Bronchial epithelial cell (primary cell): Measurements from ENCODE around the gene PPP1R13B. TPM values are rescaled to one million over a fixed set of nuclear protein-coding genes. Genes with fewer than 3 reads are reported as not detected.

Experiments used
- DNase-seq: peaks from one replicate; pipeline ENCODE4 v3.0.0-alpha.2; 2010; ENCODE audit warnings: low read depth
- FAIRE-seq: peaks from 2 replicates; lab custom pipeline; 2011; peaks lifted over from hg19 to GRCh38; lab: Jason Lieb, UNC
- H3K27me3 ChIP-seq: 2 replicates; pipeline ENCODE4 v1.5.1; 2011; ENCODE audit warnings: low read length; ENCODE audit not compliant: control insufficient read depth, insufficient read depth
- H3K36me3 ChIP-seq: 2 replicates; pipeline ENCODE4 v1.5.1; 2011; ENCODE audit warnings: low read length; ENCODE audit not compliant: control insufficient read depth, insufficient read depth
- H3K4me3 ChIP-seq: 2 replicates; pipeline ENCODE4 v1.5.1; 2011; ENCODE audit warnings: mild to moderate bottlenecking, low read depth, low read length, control low read depth
- total RNA-seq: library from RNA; depleted of rRNA; stranded (reverse); fragments of >200 nt; gene quantifications from 2 replicates; pipeline ENCODE4 v1.2.1, GENCODE V29; 2014
- TF ChIP-seq, protein P1 (sequence below): IDR thresholded peaks from 2 replicates; pipeline ENCODE4 v1.5.1; 2011; ENCODE audit warnings: mild to moderate bottlenecking, moderate library complexity, low read length, control low read depth, inconsistent platforms; ENCODE audit not compliant: insufficient read depth, severe bottlenecking

PPP1R13B gene
- total RNA-seq, 1 donor from 2014 or later, result 4.2 TPM

DNA sequence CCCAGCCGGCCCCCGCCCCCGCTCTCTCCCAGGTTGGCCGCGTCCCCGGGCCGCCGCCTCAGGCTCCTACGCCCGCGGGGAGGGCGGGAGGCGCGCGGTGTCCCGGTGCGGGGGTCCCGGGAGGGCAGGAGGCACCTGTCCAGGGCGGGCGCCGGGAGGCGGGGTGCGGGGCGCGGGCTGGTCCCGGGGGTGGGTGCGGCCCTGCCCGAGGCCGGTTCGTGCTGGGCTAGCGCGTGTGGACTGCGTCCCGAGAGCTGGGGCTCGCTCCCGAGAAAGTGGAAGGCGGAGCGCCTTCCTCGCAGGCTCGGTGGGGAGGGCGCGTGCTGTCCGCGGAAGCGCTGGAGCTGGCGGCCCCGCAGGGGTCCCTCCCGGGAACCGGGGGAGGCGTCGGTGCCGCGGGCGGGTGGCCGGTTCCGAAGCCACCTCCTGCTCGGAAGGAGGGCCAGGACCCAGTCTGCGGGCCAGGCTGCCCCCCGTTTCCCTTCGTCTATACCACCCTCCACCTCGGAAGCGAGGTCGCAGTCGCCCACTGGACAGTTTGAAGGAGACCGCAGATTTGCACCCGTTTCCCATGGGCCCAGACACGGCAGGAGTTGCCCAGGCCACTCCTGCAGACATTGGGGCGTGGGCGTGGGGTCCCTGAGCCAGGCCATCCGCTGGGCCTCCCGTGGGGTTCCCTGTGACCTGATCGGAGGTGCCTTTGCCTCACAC is 131.1 kb downstream of the PPP1R13B start:
- Histone ChIP-seq H3K27me3 (no peaks in the 10 kb centered on the region), H3K36me3 (peaks cover 10% of the 10 kb centered on the region), H3K4me3 (peak overlapping the region; percentile 79)
- DNase-seq (no peak), FAIRE-seq (no peak)
- TF ChIP-seq, protein P1, sequence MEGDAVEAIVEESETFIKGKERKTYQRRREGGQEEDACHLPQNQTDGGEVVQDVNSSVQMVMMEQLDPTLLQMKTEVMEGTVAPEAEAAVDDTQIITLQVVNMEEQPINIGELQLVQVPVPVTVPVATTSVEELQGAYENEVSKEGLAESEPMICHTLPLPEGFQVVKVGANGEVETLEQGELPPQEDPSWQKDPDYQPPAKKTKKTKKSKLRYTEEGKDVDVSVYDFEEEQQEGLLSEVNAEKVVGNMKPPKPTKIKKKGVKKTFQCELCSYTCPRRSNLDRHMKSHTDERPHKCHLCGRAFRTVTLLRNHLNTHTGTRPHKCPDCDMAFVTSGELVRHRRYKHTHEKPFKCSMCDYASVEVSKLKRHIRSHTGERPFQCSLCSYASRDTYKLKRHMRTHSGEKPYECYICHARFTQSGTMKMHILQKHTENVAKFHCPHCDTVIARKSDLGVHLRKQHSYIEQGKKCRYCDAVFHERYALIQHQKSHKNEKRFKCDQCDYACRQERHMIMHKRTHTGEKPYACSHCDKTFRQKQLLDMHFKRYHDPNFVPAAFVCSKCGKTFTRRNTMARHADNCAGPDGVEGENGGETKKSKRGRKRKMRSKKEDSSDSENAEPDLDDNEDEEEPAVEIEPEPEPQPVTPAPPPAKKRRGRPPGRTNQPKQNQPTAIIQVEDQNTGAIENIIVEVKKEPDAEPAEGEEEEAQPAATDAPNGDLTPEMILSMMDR, result no peak

- no peaks in the 10 kb centered on the region for H3K27me3 ChIP-seq
- DNase-seq (peak; percentile 95), FAIRE-seq (no peak)
- TF ChIP-seq, protein P1, result no peak
- H3K36me3 ChIP-seq, result peaks cover 10% of the 10 kb centered on the region
- H3K4me3 ChIP-seq, result peak within 1 kb of the TSS; percentile 79
These were observed 132.0 kb downstream of the PPP1R13B start, which contains the start of the genes XRCC3 and ZFYVE21 for GRCh38 chr14:103715052-103716000. XRCC3 (minus strand) TSS chr14:103715451; CDS start chr14:103711087, 4,364 bp downstream. ZFYVE21 (plus strand) TSS chr14:103715810; CDS start chr14:103715842, 32 bp downstream.

DNA sequence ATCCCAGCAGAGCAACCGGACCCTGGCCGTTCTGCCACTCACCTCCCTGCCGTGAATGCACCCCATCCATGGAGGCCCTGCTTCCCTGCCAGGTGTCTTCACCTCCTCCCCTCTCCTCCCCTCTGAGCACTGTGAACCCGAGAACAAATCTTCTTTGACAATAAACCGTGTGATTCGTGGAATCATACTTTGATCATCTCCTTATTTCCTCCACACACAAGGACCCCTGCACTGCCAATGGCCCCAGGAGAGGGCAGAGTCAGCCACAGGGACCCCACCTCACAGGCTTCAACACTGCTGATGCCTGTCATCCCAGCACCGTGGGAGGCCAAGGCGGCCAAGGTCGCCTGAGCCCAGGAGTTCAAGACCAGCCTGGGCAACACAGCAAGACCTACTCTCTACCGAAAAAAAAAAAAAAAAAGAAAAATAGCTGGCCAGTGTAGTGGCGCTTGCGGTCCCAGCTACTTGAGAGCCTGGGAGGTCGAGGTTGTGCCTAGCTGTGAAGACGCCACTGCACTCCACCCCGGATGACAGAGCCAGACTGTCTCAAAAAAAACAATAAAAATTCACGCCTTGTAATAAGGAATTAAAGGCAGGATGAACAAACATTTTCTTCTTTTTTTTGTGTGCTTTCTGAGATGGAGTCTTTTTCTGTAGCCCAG is 133.2 kb downstream of the PPP1R13B start:
- Histone ChIP-seq H3K4me3 (peak overlapping the region; percentile 48), H3K27me3 (no peaks in the 10 kb centered on the region), H3K36me3 (peaks cover 8% of the 10 kb centered on the region)
- FAIRE-seq (no peak), DNase-seq (no peak)
- TF ChIP-seq, protein P1, result no peak

DNA sequence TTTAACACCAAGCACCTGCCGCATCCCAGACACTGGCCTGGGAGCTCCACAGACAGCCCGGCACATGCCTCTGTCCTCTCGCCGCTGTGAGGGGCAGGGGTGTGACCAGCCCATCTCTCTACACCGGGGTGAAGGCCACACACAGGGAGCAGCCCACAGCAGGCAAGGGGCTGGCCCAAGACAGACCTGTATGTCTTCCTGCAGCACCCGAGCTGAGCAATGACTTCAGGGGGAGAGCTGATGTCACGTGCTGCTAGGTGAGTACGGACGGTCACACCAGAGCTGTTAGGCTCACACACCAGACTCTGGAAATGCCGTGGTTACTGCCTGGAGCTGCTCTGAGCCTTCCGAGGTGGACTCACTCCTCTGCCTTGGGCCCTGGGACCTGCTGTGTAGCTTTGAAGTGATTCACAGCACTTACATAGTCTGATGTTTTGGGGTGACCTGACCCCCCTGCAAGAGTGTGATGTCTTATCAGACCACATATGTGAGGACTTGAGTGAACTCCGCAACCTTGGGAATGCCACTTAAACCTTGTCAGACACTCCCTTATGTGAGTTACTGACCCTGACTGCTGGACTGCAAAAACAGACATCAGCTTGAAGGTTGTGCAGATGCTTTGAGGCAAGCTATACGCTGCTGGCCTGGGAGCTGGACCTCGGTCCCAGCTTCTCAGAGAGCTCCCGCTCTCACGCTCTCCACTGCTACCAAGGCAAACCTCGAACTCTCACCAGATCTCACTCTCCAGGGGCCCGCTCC is 133.9 kb downstream of the PPP1R13B start:
- Histone ChIP-seq H3K36me3 (peaks cover 5% of the 10 kb centered on the region), H3K4me3 (no peak overlapping the region), H3K27me3 (no peaks in the 10 kb centered on the region)
- DNase-seq (no peak), FAIRE-seq (peak; percentile 47)
- TF ChIP-seq, protein P1, result no peak

- no peaks in the 10 kb centered on the region for H3K27me3 ChIP-seq
- TF ChIP-seq, protein P1, result no peak
- FAIRE-seq, result no peak
- DNase-seq, result no peak
- peaks cover 10% of the 10 kb centered on the region for H3K36me3 ChIP-seq
- no peak overlapping the region for H3K4me3 ChIP-seq
These were observed 134.6 kb downstream of the PPP1R13B start for GRCh38 chr14:103712633-103713247.
